PC-3 (cell line): ENCODE measurements around the gene ZNF236.

ENCODE experiments used
- EZH2phosphoT487 ChIP-seq: fragments of 300-600 bp; sonication (generic); IDR thresholded peaks from 2 replicates; pipeline ENCODE4 v1.6.1; 2018; ENCODE audit warnings: mild to moderate bottlenecking, antibody characterized with exemption, low read length, borderline replicate concordance
- TF ChIP-seq, protein P1 (sequence below): fragments of 300-600 bp; sonication (generic); conservative IDR thresholded peaks from 2 replicates; pipeline ENCODE4 v1.5.1; 2017; ENCODE audit warnings: antibody characterized with exemption, low read depth, mild to moderate bottlenecking, low read length

DNA sequence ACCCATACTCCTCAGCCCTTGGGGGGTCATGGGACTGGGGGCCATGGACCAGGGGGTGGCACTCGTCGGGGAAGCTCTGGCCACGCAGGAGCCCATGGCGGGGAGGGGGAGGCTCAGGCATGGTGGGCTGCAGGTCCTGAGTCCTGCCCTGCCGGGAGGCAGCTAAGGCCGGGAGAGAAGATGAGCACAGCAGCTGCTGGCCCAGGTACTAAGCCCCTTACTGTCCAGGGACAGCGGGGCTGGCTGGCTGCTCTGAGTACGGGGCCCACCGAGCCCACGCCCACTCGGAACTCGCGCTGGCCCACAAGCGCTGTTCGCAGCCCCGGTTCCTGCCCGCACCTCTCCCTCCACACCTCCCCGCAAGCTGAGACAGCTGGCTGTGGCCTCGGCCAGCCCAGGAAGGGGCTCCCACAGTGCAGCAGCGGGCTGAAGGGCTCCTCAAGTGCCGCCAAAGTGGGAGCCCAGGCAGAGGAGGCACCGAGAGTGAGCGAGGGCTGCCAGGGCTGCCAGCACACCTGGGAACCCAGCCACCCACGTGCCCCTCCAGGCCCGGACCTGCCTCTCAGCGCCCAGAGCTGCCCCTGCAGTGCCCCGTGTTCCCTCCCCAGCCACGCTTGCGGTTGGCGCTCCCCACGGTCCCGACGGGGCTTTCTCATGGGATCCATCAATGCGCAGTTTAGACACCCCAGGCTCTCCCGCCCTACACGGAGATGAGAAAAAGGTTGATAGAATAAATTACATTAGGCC lies 33.6 kb upstream of the ZNF236 start:
- TF ChIP-seq, protein P1, sequence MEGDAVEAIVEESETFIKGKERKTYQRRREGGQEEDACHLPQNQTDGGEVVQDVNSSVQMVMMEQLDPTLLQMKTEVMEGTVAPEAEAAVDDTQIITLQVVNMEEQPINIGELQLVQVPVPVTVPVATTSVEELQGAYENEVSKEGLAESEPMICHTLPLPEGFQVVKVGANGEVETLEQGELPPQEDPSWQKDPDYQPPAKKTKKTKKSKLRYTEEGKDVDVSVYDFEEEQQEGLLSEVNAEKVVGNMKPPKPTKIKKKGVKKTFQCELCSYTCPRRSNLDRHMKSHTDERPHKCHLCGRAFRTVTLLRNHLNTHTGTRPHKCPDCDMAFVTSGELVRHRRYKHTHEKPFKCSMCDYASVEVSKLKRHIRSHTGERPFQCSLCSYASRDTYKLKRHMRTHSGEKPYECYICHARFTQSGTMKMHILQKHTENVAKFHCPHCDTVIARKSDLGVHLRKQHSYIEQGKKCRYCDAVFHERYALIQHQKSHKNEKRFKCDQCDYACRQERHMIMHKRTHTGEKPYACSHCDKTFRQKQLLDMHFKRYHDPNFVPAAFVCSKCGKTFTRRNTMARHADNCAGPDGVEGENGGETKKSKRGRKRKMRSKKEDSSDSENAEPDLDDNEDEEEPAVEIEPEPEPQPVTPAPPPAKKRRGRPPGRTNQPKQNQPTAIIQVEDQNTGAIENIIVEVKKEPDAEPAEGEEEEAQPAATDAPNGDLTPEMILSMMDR, result no peak
- TF ChIP-seq EZH2phosphoT487, result no peak
